CD4-positive, CD25-positive, alpha-beta regulatory T cell (primary cell): Measurements from ENCODE around the gene PPT2. TPM values are rescaled to one million over a fixed set of nuclear protein-coding genes. Genes with fewer than 3 reads are reported as not detected.

ENCODE experiments used
- ATAC-seq, 2 donors: fragments of 150-1000 bp; cut with Tn5 transposase; one replicate each; pipeline ENCODE4 v1.10.0; 2021; ENCODE audit warnings: low read depth in 2 of 2, moderate number of reproducible peaks in 2 of 2, moderate library complexity in 1 of 2
- DNase-seq, 3 donors: peaks; one replicate each; pipeline versions ENCODE4 v3.0.0 to v3.0.0-alpha.2; 2012 to 2022; ENCODE audit warnings: mixed read lengths in 1 of 3
- H3K27ac ChIP-seq: one replicate; pipeline ENCODE4 v1.7.0; 2013; ENCODE audit warnings: mild to moderate bottlenecking, low read length; ENCODE audit not compliant: insufficient read depth, poor library complexity, severe bottlenecking
- H3K27me3 ChIP-seq: one replicate; pipeline ENCODE4 v1.7.0; 2013; ENCODE audit warnings: low read length; ENCODE audit not compliant: control insufficient read depth, insufficient read depth
- H3K36me3 ChIP-seq: one replicate; pipeline ENCODE4 v1.7.0; 2013; ENCODE audit warnings: mild to moderate bottlenecking, low read length, moderate library complexity; ENCODE audit not compliant: control insufficient read depth, insufficient read depth
- H3K4me1 ChIP-seq: 2 replicates; pipeline ENCODE4 v1.7.0; 2013; ENCODE audit warnings: mild to moderate bottlenecking, low read length; ENCODE audit not compliant: insufficient read depth, control insufficient read depth, poor library complexity, severe bottlenecking
- H3K4me3 ChIP-seq: one replicate; pipeline ENCODE4 v1.7.0; 2013; ENCODE audit warnings: low read depth, mild to moderate bottlenecking, low read length, moderate library complexity
- H3K9me3 ChIP-seq, 2 experiments: 1 replicate in 1 of 2; 2 replicates in 1 of 2; pipeline ENCODE4 v1.7.0; 2013; ENCODE audit warnings: low read length in 2 of 2, mild to moderate bottlenecking in 1 of 2, moderate library complexity in 1 of 2; ENCODE audit not compliant: control insufficient read depth in 2 of 2
- H3K27ac Mint-ChIP-seq, 3 donors: one replicate each; pipeline ENCODE4 v1.8.0; 2020 to 2022; ENCODE audit warnings: mild to moderate bottlenecking in 3 of 3, mixed read lengths in 3 of 3, moderate library complexity in 2 of 3
- H3K27me3 Mint-ChIP-seq: one replicate; pipeline ENCODE4 v1.8.0; 2022; ENCODE audit warnings: mild to moderate bottlenecking, mixed read lengths
- H3K36me3 Mint-ChIP-seq: one replicate; pipeline ENCODE4 v1.8.0; 2020; ENCODE audit warnings: mixed read lengths
- H3K4me1 Mint-ChIP-seq, 4 donors: one replicate each; pipeline ENCODE4 v1.8.0; 2020 to 2022; ENCODE audit warnings: mixed read lengths in 4 of 4, mild to moderate bottlenecking in 1 of 4
- H3K4me3 Mint-ChIP-seq, 4 donors: one replicate each; pipeline ENCODE4 v1.8.0; 2020 to 2022; ENCODE audit warnings: mild to moderate bottlenecking in 4 of 4, mixed read lengths in 4 of 4, moderate library complexity in 3 of 4
- H3K9me3 Mint-ChIP-seq, 7 donors: one replicate each; pipeline ENCODE4 v1.8.0; 2020 to 2022; ENCODE audit warnings: mixed read lengths in 7 of 7, mild to moderate bottlenecking in 3 of 7, moderate library complexity in 2 of 7
- polyA plus RNA-seq, 4 donors: library from polyadenylated mRNA; unstranded; fragments of 300-500 nt; fragmentation: Illumina TruSeq; gene quantifications; one replicate each; pipeline ENCODE4 v1.2.3, GENCODE V29; 2021
- total RNA-seq: library from RNA; stranded (reverse); gene quantifications from one replicate; pipeline ENCODE4 v1.2.3, GENCODE V29; 2022

Gene PPT2
- total and polyA plus RNA-seq, 5 donors from 2014 or later: 3.1 to 6.2 (median 5.1) TPM

DNA sequence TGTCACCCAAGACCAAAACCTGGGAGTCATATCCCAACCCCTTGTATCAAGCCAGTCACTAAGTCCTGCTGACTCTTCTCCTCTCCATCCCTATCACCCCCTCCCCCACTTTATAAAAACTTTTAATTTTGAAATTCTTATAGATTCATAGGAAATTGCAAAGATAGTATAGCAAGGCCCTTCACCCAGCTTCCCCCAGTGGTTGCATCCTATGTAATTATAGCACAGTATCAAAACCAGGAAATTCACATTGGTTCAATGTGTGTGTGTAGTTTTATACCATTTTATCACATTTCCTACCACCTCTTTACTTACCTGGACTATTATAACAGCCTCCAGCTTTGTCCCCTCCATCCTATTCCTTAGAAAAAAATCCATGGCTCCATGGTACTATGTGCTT is 4.1 kb downstream of the PPT2 start:
- H3K27ac Mint-ChIP-seq: no peak overlapping the region
- H3K4me3 Mint-ChIP-seq: no peak overlapping the region
- peaks cover 7% of the 10 kb centered on the region for H3K36me3 ChIP-seq
- no peaks in the 10 kb centered on the region for H3K9me3 ChIP-seq
- H3K36me3 Mint-ChIP-seq: peaks cover 19% of the 10 kb centered on the region
- H3K27me3 ChIP-seq: no peaks in the 10 kb centered on the region
- peaks cover under 1% of the 10 kb centered on the region for H3K27me3 Mint-ChIP-seq
- H3K4me1 ChIP-seq: peaks cover 20% of the 10 kb centered on the region
- H3K4me3 ChIP-seq: no peak overlapping the region
- peaks cover 0 to 1% (median 0%) of the 10 kb centered on the region in 7 donors for H3K9me3 Mint-ChIP-seq
- H3K4me1 Mint-ChIP-seq: peaks cover 0 to 31% (median 12%) of the 10 kb centered on the region in 4 donors
- no peak overlapping the region for H3K27ac ChIP-seq
- no peak for ATAC-seq
- no peak for DNase-seq

DNA sequence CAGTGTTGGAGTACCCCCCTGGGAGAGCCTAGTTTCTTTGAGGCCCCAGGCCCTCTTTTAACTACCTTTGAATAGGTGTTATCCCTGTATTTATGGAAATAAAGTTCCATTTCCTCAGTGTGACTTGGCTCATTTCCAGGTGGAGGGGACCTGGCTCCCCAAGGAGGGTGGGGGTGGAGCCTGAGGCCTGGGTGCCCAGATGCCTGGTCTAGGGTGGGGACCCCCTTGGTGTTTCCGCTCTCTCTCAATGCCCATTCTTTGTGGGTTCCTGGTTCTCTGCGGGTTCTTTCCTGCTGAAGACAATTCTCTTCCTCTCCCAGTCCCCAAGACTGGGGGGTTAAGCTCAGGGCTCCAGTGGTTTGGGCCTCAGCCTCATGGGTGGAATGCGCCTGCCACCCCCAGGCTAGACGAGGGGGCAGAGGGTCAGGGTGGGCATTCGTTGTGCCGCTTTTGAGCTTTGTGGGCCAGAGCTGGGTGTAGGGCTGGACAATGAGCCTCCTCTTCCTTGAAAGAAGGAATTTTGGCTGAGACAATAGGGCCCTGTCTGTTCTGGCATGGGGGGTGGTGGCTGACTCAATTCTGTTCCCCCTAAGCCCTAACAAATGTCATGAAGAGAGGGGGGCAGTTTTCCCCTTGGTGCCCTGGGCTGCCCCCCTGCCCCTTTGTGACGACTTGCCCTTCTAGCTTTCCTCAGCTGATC is 9.8 kb downstream of the PPT2 start:
- ATAC-seq (no peak), DNase-seq (no peak)
- Histone ChIP-seq H3K36me3 (peaks cover 4% of the 10 kb centered on the region), H3K4me1 (no peaks in the 10 kb centered on the region), H3K27me3 (no peaks in the 10 kb centered on the region), H3K9me3 (no peaks in the 10 kb centered on the region), H3K27ac (no peak overlapping the region), H3K4me3 (no peak overlapping the region)
- H3K9me3 Mint-ChIP-seq: no peaks in the 10 kb centered on the region
- no peak overlapping the region for H3K27ac Mint-ChIP-seq
- no peak overlapping the region for H3K4me3 Mint-ChIP-seq
- peaks cover 0 to 3% (median under 1%) of the 10 kb centered on the region in 4 donors for H3K4me1 Mint-ChIP-seq
- H3K27me3 Mint-ChIP-seq: no peaks in the 10 kb centered on the region
- H3K36me3 Mint-ChIP-seq: peaks cover 24% of the 10 kb centered on the region

DNA sequence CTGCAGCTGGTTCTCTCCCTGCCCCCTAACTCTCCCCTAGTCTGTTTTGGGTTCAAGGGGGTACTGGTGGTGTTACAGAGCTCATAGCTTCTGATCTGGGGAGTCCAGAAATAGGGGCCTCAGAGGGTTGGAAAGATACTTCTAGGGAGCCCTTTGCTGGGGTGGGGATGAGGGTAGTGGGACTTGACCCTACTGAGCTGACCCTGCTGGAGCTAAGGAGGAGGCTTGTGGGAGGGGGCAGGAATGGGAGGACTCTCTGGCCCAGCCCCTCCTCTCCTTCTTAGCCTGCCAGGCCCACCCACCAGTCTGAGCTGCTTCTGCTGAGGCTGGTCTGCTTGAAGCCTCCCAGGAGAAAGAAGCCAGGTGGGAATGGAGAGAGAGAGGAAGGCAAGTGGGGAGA is 10.4 kb downstream of the PPT2 start, which contains the start of gene EGFL8:
EGFL8 (plus strand) TSS at position 301 of the 400 bp plus-strand sequence. CDS start 1,571 bp downstream, outside the sequence.
- no peaks in the 10 kb centered on the region for H3K9me3 Mint-ChIP-seq
- no peak within 1 kb of the TSS for H3K4me3 Mint-ChIP-seq
- H3K27me3 Mint-ChIP-seq: no peaks in the 10 kb centered on the region
- no peak within 1 kb of the TSS for H3K4me3 ChIP-seq
- peak within 1 kb of the TSS in 1 of 3 donors; percentile 80 for H3K27ac Mint-ChIP-seq
- H3K36me3 ChIP-seq: peaks cover 4% of the 10 kb centered on the region
- ATAC-seq (no peak), DNase-seq (no peak)
- peaks cover 26% of the 10 kb centered on the region for H3K36me3 Mint-ChIP-seq
- H3K27ac ChIP-seq: no peak within 1 kb of the TSS
- H3K9me3 ChIP-seq: no peaks in the 10 kb centered on the region
- H3K4me1 Mint-ChIP-seq: peaks cover 0 to 5% (median under 1%) of the 10 kb centered on the region in 4 donors
- H3K27me3 ChIP-seq: no peaks in the 10 kb centered on the region
- H3K4me1 ChIP-seq: no peaks in the 10 kb centered on the region

DNA sequence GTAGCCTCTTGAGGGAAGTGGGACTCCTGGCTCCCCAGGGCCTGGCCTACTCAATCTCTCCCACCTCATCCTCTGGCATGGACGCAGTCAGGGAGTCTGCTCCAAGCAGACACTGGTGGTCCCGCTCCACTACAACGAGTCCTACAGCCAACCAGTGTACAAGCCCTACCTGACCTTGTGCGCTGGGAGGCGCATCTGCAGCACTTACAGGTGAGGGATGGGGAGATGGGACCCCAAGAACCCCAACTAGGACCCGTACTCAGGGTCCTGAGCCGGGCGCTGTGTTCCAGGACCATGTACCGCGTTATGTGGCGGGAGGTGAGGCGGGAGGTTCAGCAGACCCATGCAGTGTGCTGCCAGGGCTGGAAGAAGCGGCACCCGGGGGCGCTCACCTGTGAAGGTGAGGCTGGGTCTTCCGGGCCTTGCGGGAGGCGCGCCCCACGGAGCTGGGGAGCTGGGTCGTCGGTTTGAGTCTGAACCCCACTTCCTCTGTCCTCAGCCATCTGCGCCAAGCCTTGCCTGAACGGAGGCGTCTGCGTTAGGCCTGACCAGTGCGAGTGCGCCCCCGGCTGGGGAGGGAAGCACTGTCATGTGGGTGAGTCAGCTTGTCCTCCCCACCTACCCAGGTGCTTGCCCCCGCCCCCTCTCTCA is 12.6 kb downstream of the PPT2 start:
- no peaks in the 10 kb centered on the region for H3K27me3 Mint-ChIP-seq
- H3K4me1 Mint-ChIP-seq: peaks cover 0 to 16% (median under 1%) of the 10 kb centered on the region in 4 donors

DNA sequence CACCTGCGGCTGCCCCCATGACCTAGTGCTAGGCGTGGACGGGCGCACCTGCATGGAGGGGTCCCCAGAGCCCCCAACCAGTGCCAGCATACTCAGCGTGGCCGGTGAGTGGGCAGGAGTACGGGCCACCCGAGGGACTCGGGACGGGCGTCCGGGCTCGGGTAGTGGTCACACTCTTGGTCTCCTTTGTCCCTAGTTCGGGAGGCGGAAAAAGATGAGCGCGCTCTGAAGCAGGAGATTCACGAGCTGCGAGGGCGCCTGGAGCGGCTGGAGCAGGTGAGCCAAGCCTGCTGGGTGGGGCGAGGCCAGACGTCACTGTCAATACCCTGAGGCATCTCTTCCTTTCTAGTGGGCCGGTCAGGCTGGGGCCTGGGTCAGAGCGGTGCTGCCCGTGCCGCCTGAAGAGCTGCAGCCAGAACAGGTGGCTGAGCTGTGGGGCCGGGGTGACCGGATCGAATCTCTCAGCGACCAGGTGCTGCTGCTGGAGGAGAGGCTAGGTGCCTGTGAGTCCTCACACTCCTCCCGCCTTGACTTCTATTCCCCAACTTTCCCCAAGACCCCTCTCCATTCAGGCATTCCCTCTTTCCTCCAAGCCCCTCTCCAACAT is 13.3 kb downstream of the PPT2 start:
- H3K9me3 ChIP-seq: no peaks in the 10 kb centered on the region
- H3K4me1 ChIP-seq: no peaks in the 10 kb centered on the region
- H3K4me3 ChIP-seq: no peak overlapping the region
- peak overlapping the region in 2 of 3 donors; percentile 22 to 87 for H3K27ac Mint-ChIP-seq
- H3K36me3 ChIP-seq: peaks cover 16% of the 10 kb centered on the region
- no peak for DNase-seq
- H3K27me3 Mint-ChIP-seq: no peaks in the 10 kb centered on the region
- no peak overlapping the region for H3K27ac ChIP-seq
- H3K9me3 Mint-ChIP-seq: no peaks in the 10 kb centered on the region
- H3K27me3 ChIP-seq: no peaks in the 10 kb centered on the region
- H3K36me3 Mint-ChIP-seq: peaks cover 39% of the 10 kb centered on the region
- ATAC-seq: no peak
- H3K4me3 Mint-ChIP-seq: no peak overlapping the region
- H3K4me1 Mint-ChIP-seq: peaks cover 0 to 20% (median under 1%) of the 10 kb centered on the region in 4 donors

More for the DNA sequence above, 12.6 kb downstream of the PPT2 start:
- Mint-ChIP-seq H3K27ac (no peak overlapping the region), H3K9me3 (no peaks in the 10 kb centered on the region), H3K4me3 (no peak overlapping the region), H3K36me3 (peaks cover 39% of the 10 kb centered on the region)
- H3K27ac ChIP-seq: no peak overlapping the region
- H3K9me3 ChIP-seq: no peaks in the 10 kb centered on the region
- H3K27me3 ChIP-seq: no peaks in the 10 kb centered on the region
- ATAC-seq (no peak), DNase-seq (no peak)
- peaks cover 16% of the 10 kb centered on the region for H3K36me3 ChIP-seq
- no peak overlapping the region for H3K4me3 ChIP-seq
- no peaks in the 10 kb centered on the region for H3K4me1 ChIP-seq

DNA sequence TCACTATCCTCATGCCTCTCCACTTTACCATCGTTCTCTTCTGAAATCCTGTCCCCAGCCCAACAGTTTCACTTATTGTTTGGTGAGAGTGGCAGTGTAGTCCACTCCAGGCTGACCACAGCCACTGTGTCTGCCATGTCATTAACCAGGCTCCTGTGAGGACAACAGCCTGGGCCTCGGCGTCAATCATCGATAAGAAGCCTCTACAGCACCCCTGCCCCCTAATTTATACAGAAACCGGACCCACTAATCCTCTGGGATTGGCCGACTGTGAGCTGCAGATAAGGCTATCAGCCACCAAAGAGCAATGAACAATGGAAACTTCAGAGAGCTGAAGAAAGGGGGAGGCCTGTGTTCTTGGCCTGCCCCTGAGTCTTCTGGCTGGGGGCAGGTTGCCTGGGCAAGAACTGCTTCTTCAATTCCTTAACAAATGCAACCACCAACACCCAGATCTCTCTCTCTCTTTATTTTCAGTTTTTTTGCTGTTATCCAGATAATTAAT is 13.9 kb downstream of the PPT2 start:
- H3K27ac Mint-ChIP-seq: peak overlapping the region in 1 of 3 donors; percentile 87
- Histone ChIP-seq H3K4me1 (no peaks in the 10 kb centered on the region), H3K27ac (no peak overlapping the region), H3K36me3 (peaks cover 16% of the 10 kb centered on the region), H3K9me3 (no peaks in the 10 kb centered on the region), H3K27me3 (no peaks in the 10 kb centered on the region), H3K4me3 (no peak overlapping the region)
- H3K36me3 Mint-ChIP-seq: peaks cover 39% of the 10 kb centered on the region
- no peaks in the 10 kb centered on the region for H3K27me3 Mint-ChIP-seq
- DNase-seq (no peak), ATAC-seq (no peak)
- no peaks in the 10 kb centered on the region for H3K9me3 Mint-ChIP-seq
- H3K4me1 Mint-ChIP-seq: peaks cover 0 to 23% (median 4%) of the 10 kb centered on the region in 4 donors
- H3K4me3 Mint-ChIP-seq: no peak overlapping the region

DNA sequence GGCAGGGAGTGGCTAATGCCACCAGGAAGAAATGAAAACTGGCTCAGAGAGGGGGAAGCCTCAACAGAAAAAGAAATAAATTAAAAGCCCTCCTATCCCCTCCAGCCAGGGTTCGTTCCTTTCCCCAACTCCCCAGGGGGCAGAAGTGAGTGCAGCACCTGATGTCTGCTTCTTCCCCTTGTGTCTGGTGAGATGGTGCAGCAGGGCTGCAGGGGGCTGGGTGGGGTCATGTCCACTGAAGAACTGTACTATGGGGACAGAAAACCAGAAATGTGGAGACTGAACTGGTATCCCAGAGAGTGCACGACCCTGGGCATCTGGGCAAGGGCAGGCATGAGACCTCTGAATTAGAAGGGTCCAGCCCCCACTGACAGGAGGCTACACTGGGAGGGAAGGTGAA is 14.4 kb downstream of the PPT2 start:
- Histone ChIP-seq H3K36me3 (peaks cover 16% of the 10 kb centered on the region), H3K9me3 (no peaks in the 10 kb centered on the region), H3K27me3 (no peaks in the 10 kb centered on the region), H3K4me1 (no peaks in the 10 kb centered on the region), H3K4me3 (no peak overlapping the region), H3K27ac (no peak overlapping the region)
- H3K4me1 Mint-ChIP-seq: peaks cover 0 to 26% (median 9%) of the 10 kb centered on the region in 4 donors
- no peak for ATAC-seq
- no peak for DNase-seq
- H3K4me3 Mint-ChIP-seq: no peak overlapping the region
- H3K27ac Mint-ChIP-seq: peak overlapping the region in 1 of 3 donors; percentile 75
- H3K27me3 Mint-ChIP-seq: no peaks in the 10 kb centered on the region
- peaks cover 35% of the 10 kb centered on the region for H3K36me3 Mint-ChIP-seq
- no peaks in the 10 kb centered on the region for H3K9me3 Mint-ChIP-seq
